ENCODE data around the gene GABPB1.

The GABPB1 gene

GRCh38 chr15:50236433-50236832 lies 118.6 kb downstream of the GABPB1 start:
- no peak for DNase-seq

GRCh38 chr15:50235794-50236193 lies 119.2 kb downstream of the GABPB1 start:
- no peak for DNase-seq

GRCh38 chr15:50234764-50235163 lies 120.2 kb downstream of the GABPB1 start:
- no peak for DNase-seq

- DNase-seq, result no peak
Observed at GRCh38 chr15:50233192-50233736, 121.7 kb downstream of the GABPB1 start.

- no peak for DNase-seq
Observed at GRCh38 chr15:50232791-50233190, 122.2 kb downstream of the GABPB1 start.

- no peak for DNase-seq
Observed at GRCh38 chr15:50231761-50232160, 123.2 kb downstream of the GABPB1 start.

- DNase-seq, result no peak
Observed at GRCh38 chr15:50229336-50229735, 125.7 kb downstream of the GABPB1 start.

- DNase-seq, result no peak
Observed at GRCh38 chr15:50228866-50229265, 126.1 kb downstream of the GABPB1 start.

GRCh38 chr15:50227076-50227475 lies 127.9 kb downstream of the GABPB1 start:
- no peak for DNase-seq

GRCh38 chr15:50225938-50226337 lies 129.1 kb downstream of the GABPB1 start:
- DNase-seq, result no peak
